KMS-11 (cell line): ENCODE results near the gene TMA16.
A peak's percentile ranks its signal among the peaks of the same experiment; 100 is the strongest.

ENCODE experiments used
- H2AFZ ChIP-seq: fragments of 200-600 bp; sonication (generic); 2 replicates; pipeline ENCODE4 v1.6.1; 2016; ENCODE audit warnings: antibody characterized with exemption, mixed run types, low read depth
- H3K27ac ChIP-seq: fragments of 200-600 bp; sonication (generic); 2 replicates; pipeline ENCODE4 v1.6.1; 2016; ENCODE audit warnings: mild to moderate bottlenecking, mixed run types
- H3K27me3 ChIP-seq: fragments of 200-600 bp; sonication (generic); 2 replicates; pipeline ENCODE4 v1.6.1; 2017; ENCODE audit warnings: mild to moderate bottlenecking, low read depth, mixed run types, moderate library complexity; ENCODE audit not compliant: insufficient read depth
- H3K36me3 ChIP-seq: fragments of 200-600 bp; sonication (generic); 2 replicates; pipeline ENCODE4 v1.6.1; 2017; ENCODE audit warnings: mild to moderate bottlenecking, mixed run types; ENCODE audit not compliant: insufficient read depth
- H3K4me1 ChIP-seq: fragments of 200-600 bp; sonication (generic); 2 replicates; pipeline ENCODE4 v1.6.1; 2016; ENCODE audit warnings: mild to moderate bottlenecking, low read depth, mixed run types; ENCODE audit not compliant: poor library complexity, severe bottlenecking
- H3K4me2 ChIP-seq: fragments of 200-600 bp; sonication (generic); 2 replicates; pipeline ENCODE4 v1.7.0; 2016; ENCODE audit warnings: mild to moderate bottlenecking, mixed run types
- H3K4me3 ChIP-seq: fragments of 200-600 bp; sonication (generic); IDR thresholded peaks from 2 replicates; pipeline ENCODE4 v1.6.1; 2017; ENCODE audit warnings: low read depth, low read length, mixed read lengths; ENCODE audit not compliant: insufficient read depth
- H3K79me2 ChIP-seq: fragments of 200-600 bp; sonication (generic); 2 replicates; pipeline ENCODE4 v1.6.1; 2016; ENCODE audit warnings: low read depth, mixed run types; ENCODE audit not compliant: insufficient read depth
- H3K9ac ChIP-seq: fragments of 200-600 bp; sonication (generic); 2 replicates; pipeline ENCODE4 v1.6.1; 2016; ENCODE audit warnings: mild to moderate bottlenecking, mixed run types
- H4K20me1 ChIP-seq: fragments of 200-600 bp; sonication (generic); 2 replicates; pipeline ENCODE4 v1.6.1; 2016; ENCODE audit warnings: mild to moderate bottlenecking, mixed run types; ENCODE audit not compliant: insufficient read depth
- TF ChIP-seq, protein P1 (sequence below): fragments of 200-600 bp; sonication (generic); conservative IDR thresholded peaks from 2 replicates; pipeline ENCODE4 v1.6.1; 2017; ENCODE audit warnings: low read depth, mild to moderate bottlenecking, antibody characterized with exemption, low read length, moderate library complexity, mixed read lengths

The TMA16 gene

DNA sequence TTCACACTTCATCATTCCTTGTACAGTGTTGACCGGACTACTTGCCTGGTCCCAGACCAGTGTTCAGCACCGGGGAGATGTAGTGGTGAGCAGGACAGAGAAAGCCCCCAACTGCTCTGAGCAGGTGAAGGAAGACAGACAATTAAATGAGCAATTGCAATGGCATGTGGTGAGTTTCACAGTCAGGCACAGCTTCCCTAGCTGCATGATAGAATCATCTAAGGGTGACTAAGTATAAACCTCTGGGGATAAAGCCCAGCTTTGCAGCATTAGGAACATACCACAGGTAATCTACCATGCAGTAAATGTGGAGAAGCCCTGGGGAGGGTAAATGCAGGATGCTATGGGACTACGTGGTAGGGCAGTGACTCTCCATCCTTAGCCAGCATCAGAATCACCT is 47.8 kb downstream of the TMA16 start:
- no peak overlapping the region for H3K4me3 ChIP-seq
- H3K36me3 ChIP-seq, result no peaks in the 10 kb centered on the region

DNA sequence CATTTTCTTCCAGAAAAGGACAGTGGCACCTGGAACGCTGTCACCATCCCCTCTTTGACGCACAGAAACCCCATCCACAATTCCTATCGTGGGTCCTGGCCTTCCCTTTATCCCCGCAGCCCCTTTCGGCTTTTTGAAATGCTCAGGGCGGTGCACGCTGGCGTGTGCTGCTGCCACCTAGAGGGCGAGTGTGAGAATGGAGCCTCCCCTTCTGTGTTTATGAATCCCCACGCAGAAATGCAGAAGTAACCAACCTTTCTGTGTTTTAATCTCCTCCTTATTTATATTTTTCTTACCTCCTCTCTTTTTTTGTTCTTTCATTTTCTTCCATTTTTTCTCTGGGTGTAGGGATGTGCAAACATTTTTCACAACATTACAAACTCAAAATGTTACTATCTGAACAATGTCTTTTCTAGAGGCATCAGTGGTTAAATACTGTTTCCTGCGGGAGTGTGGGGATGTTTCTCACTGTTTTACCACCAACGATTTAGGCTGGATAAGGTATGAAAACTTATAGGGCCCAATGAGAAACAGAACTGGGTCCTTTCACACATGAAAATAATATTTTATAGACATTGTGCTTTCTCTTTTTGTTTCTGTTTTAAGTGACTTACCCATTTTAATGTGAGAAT is 50.0 kb downstream of the TMA16 start:
- H3K27ac ChIP-seq, result no peak overlapping the region
- peaks cover 19% of the 10 kb centered on the region for H3K4me1 ChIP-seq
- H3K4me3 ChIP-seq, result no peak overlapping the region
- H3K36me3 ChIP-seq, result no peaks in the 10 kb centered on the region
- no peaks in the 10 kb centered on the region for H3K27me3 ChIP-seq
- TF ChIP-seq, protein P1, sequence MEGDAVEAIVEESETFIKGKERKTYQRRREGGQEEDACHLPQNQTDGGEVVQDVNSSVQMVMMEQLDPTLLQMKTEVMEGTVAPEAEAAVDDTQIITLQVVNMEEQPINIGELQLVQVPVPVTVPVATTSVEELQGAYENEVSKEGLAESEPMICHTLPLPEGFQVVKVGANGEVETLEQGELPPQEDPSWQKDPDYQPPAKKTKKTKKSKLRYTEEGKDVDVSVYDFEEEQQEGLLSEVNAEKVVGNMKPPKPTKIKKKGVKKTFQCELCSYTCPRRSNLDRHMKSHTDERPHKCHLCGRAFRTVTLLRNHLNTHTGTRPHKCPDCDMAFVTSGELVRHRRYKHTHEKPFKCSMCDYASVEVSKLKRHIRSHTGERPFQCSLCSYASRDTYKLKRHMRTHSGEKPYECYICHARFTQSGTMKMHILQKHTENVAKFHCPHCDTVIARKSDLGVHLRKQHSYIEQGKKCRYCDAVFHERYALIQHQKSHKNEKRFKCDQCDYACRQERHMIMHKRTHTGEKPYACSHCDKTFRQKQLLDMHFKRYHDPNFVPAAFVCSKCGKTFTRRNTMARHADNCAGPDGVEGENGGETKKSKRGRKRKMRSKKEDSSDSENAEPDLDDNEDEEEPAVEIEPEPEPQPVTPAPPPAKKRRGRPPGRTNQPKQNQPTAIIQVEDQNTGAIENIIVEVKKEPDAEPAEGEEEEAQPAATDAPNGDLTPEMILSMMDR, result peak; percentile 95
- H4K20me1 ChIP-seq, result no peaks in the 10 kb centered on the region
- H3K4me2 ChIP-seq, result peak overlapping the region; percentile 41
- peak overlapping the region; percentile 41 for H2AFZ ChIP-seq
- H3K9ac ChIP-seq, result no peak overlapping the region; the same call in 1 of the 2 replicates
- H3K79me2 ChIP-seq, result no peaks in the 10 kb centered on the region

More for the DNA sequence above, 47.8 kb downstream of the TMA16 start:
- Histone ChIP-seq H3K4me1 (peaks cover 13% of the 10 kb centered on the region), H4K20me1 (no peaks in the 10 kb centered on the region), H3K27ac (no peak overlapping the region), H3K27me3 (no peaks in the 10 kb centered on the region), H3K4me2 (no peak overlapping the region), H3K9ac (no peak overlapping the region), H2AFZ (no peak overlapping the region), H3K79me2 (no peaks in the 10 kb centered on the region)
- TF ChIP-seq, protein P1, result no peak

DNA sequence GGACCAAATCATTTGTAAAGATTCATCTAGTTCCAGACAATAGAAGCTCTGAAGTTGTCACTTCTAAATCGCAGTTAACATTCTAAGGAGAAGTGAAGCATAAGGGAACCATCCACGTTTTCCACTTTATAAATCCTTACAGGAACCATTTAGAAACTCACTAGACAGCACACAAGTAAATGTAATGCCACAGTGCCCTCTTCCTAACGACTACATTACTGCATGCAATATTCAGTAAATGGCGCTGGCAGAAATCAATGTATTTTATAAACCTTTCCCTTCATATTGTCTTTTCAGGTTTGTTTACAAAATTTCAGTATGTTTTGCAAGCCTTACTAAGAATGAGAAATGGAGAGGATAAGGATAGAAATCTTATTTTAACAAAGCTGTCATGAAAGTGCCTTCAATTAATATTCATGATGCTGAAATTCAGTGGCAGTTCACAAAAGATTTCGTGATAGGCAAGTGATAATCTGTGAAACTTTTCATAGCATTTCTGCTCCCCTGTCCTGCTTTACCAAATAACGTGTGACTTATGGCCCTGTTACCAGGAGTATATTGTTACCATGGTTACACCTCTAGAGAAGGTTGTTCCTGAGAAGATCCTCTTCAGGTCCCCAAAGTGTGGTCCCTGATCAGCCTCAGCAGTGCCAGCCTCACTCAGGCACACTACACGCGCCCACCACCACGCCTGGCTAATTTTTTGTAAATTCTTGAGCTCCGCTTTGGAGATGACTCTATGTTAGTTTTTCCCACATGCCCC is 54.2 kb downstream of the TMA16 start:
- no peaks in the 10 kb centered on the region for H3K27me3 ChIP-seq
- no peaks in the 10 kb centered on the region for H3K79me2 ChIP-seq
- no peak overlapping the region for H3K4me3 ChIP-seq
- no peak overlapping the region for H3K9ac ChIP-seq
- TF ChIP-seq, protein P1, result peak; percentile 75
- H3K4me2 ChIP-seq, result 0 out of 2 replicates have a peak overlapping the region, but pooled peaks have one; percentile 8
- no peak overlapping the region for H2AFZ ChIP-seq
- H4K20me1 ChIP-seq, result no peaks in the 10 kb centered on the region
- H3K36me3 ChIP-seq, result no peaks in the 10 kb centered on the region
- peaks cover 21% of the 10 kb centered on the region for H3K4me1 ChIP-seq
- H3K27ac ChIP-seq, result no peak overlapping the region

DNA sequence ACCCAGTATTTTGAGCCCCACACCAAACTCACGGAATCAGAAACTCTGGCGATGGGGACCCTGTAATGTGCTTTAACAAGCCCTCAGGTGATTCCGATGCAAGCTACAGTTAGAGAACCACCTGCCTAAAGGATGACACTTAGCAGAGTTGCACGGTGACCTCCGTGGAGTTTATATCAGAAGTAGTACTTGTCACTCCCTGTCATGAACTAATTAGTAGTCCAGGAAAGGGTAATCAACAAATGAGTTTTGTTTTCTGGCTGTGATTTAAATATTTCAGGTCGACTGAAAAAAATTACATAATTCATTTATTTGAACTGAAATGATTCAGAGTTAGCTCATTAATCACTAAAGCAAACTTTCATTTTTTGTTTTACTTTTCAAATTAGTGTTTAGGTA is 56.4 kb downstream of the TMA16 start:
- no peaks in the 10 kb centered on the region for H4K20me1 ChIP-seq
- H3K27ac ChIP-seq, result no peak overlapping the region

More for the DNA sequence above, 56.4 kb downstream of the TMA16 start:
- Histone ChIP-seq H2AFZ (peak overlapping the region; percentile 63; the same call in 1 of the 2 replicates), H3K9ac (no peak overlapping the region), H3K79me2 (no peaks in the 10 kb centered on the region), H3K36me3 (no peaks in the 10 kb centered on the region), H3K27me3 (no peaks in the 10 kb centered on the region), H3K4me3 (no peak overlapping the region), H3K4me2 (peak overlapping the region; percentile 16; the same call in 1 of the 2 replicates), H3K4me1 (peaks cover 9% of the 10 kb centered on the region)
- TF ChIP-seq, protein P1, result no peak
